GM23338 (cell line): Measurements from ENCODE around the gene XXYLT1. TPM values are rescaled to one million over a fixed set of nuclear protein-coding genes. Genes with fewer than 3 reads are reported as not detected.

Experiments
- ATAC-seq: fragments of 200-7000 bp; cut with Tn5 transposase; 3 replicates; pipeline ENCODE4 v1.9.1; 2020
- DNase-seq: peaks from one replicate; pipeline ENCODE4 v3.0.0-alpha.2; 2015; ENCODE audit warnings: low spot score
- H2AFZ ChIP-seq: fragments of 200-600 bp; sonication (generic); 2 replicates; pipeline ENCODE4 v1.8.0; 2016; ENCODE audit warnings: antibody characterized with exemption, mild to moderate bottlenecking, moderate library complexity
- H3F3A ChIP-seq: fragments of 200-600 bp; sonication (generic); replicated peaks from 2 replicates; pipeline ENCODE4 v1.8.0; 2017; ENCODE audit warnings: antibody characterized with exemption, mixed run types, low read depth
- H3K27ac ChIP-seq: fragments of 200-600 bp; sonication (generic); 2 replicates; pipeline ENCODE4 v1.6.1; 2016; ENCODE audit warnings: low read depth
- H3K27me3 ChIP-seq: fragments of 200-600 bp; sonication (generic); 2 replicates; pipeline ENCODE4 v1.8.0; 2016; ENCODE audit warnings: mild to moderate bottlenecking, mixed run types, moderate library complexity; ENCODE audit not compliant: insufficient read depth
- H3K36me3 ChIP-seq: fragments of 200-600 bp; sonication (generic); 2 replicates; pipeline ENCODE4 v1.8.0; 2016; ENCODE audit warnings: mild to moderate bottlenecking; ENCODE audit not compliant: insufficient read depth
- H3K4me1 ChIP-seq: fragments of 200-600 bp; sonication (generic); 2 replicates; pipeline ENCODE4 v1.8.0; 2016; ENCODE audit warnings: mild to moderate bottlenecking, moderate library complexity; ENCODE audit not compliant: insufficient read depth
- H3K4me2 ChIP-seq: fragments of 200-600 bp; sonication (generic); 2 replicates; pipeline ENCODE4 v1.7.1; 2017; ENCODE audit warnings: mixed run types
- H3K4me3 ChIP-seq: fragments of 200-600 bp; sonication (generic); 2 replicates; pipeline ENCODE4 v1.6.1; 2016; ENCODE audit warnings: mixed run types
- H3K79me2 ChIP-seq: fragments of 200-600 bp; sonication (generic); replicated peaks from 2 replicates; pipeline ENCODE4 v1.8.0; 2017; ENCODE audit warnings: mild to moderate bottlenecking; ENCODE audit not compliant: insufficient read depth
- H3K9me2 ChIP-seq: fragments of 200-600 bp; sonication (generic); 2 replicates; pipeline ENCODE4 v1.8.0; 2017; ENCODE audit not compliant: insufficient read depth
- H4K20me1 ChIP-seq: fragments of 200-600 bp; sonication (generic); replicated peaks from 2 replicates; pipeline ENCODE4 v1.8.0; 2017; ENCODE audit warnings: mild to moderate bottlenecking; ENCODE audit not compliant: insufficient read depth
- H3K27ac Mint-ChIP-seq: 2 replicates; pipeline ENCODE4 v1.8.0; 2020; ENCODE audit warnings: inconsistent platforms, mild to moderate bottlenecking, moderate library complexity, mixed read lengths
- H3K27me3 Mint-ChIP-seq: 3 replicates; pipeline ENCODE4 v1.8.0; 2022; ENCODE audit warnings: low read depth, mild to moderate bottlenecking, moderate library complexity, mixed read lengths, inconsistent platforms; ENCODE audit not compliant: insufficient read depth, poor library complexity
- H3K36me3 Mint-ChIP-seq: 3 replicates; pipeline ENCODE4 v1.8.0; 2021; ENCODE audit warnings: low read depth, mild to moderate bottlenecking, inconsistent platforms, moderate library complexity, mixed read lengths
- H3K4me1 Mint-ChIP-seq: 3 replicates; pipeline ENCODE4 v1.8.0; 2020; ENCODE audit warnings: mild to moderate bottlenecking, inconsistent platforms, mixed read lengths
- H3K4me3 Mint-ChIP-seq: 3 replicates; pipeline ENCODE4 v1.8.0; 2021; ENCODE audit warnings: moderate library complexity, mild to moderate bottlenecking, inconsistent platforms, mixed read lengths
- H3K9me3 Mint-ChIP-seq: 3 replicates; pipeline ENCODE4 v1.8.0; 2020; ENCODE audit warnings: moderate library complexity, mild to moderate bottlenecking, inconsistent platforms, mixed read lengths
- CREB1 ChIP-seq: fragments of 250-450 bp; sonication (Bioruptor Pico); IDR thresholded peaks from 2 replicates; pipeline ENCODE4 v1.5.0; 2020; ENCODE audit warnings: low read depth, mild to moderate bottlenecking, moderate library complexity
- EZH2 ChIP-seq: fragments of 200-600 bp; sonication (generic); IDR thresholded peaks from one replicate; pipeline ENCODE4 v1.8.0; 2017; ENCODE audit warnings: antibody characterized with exemption, mild to moderate bottlenecking, low read depth; ENCODE audit not compliant: unreplicated experiment
- POLR2AphosphoS5 ChIP-seq: IDR thresholded peaks from 2 replicates; pipeline ENCODE4 v1.6.1; 2016; ENCODE audit warnings: antibody characterized with exemption, low read depth
- ZNF114 ChIP-seq: fragments of 250-450 bp; sonication (Bioruptor Pico); IDR thresholded peaks from 2 replicates; pipeline ENCODE4 v1.5.0; 2020; ENCODE audit warnings: mild to moderate bottlenecking, moderate library complexity
- ZNF331 ChIP-seq: fragments of 250-450 bp; sonication (Bioruptor Pico); IDR thresholded peaks from 2 replicates; pipeline ENCODE4 v1.5.0; 2020; ENCODE audit warnings: low read depth, mild to moderate bottlenecking, moderate library complexity
- polyA plus RNA-seq: library from polyadenylated mRNA; unstranded; fragments of >200 nt; fragmentation: Nextera tagmentation; extraction: Ambion mirVana; gene quantifications from 2 replicates; pipeline ENCODE4 v1.2.1, GENCODE V29; 2016
- total RNA-seq: library from RNA; depleted of rRNA; stranded (reverse); fragments of >200 nt; shearing (Covaris generic); gene quantifications from 2 replicates; pipeline ENCODE4 v1.2.3, GENCODE V29; 2014
- TF ChIP-seq, protein P1 (sequence below): IDR thresholded peaks from 2 replicates; pipeline ENCODE4 v1.6.1; 2016; ENCODE audit warnings: antibody characterized with exemption
- TF ChIP-seq, protein P2 (sequence below): IDR thresholded peaks from one replicate; pipeline ENCODE4 v1.6.1; 2018; ENCODE audit warnings: antibody characterized with exemption; ENCODE audit not compliant: unreplicated experiment
- TF ChIP-seq, protein P3 (sequence below), 2 experiments: fragments of 200-600 bp in 1 of 2; sonication (generic) in 1 of 2; conservative IDR thresholded peaks; 2 replicates each; pipeline versions ENCODE4 v1.5.1 to v1.6.1; 2016 to 2017; ENCODE audit warnings: antibody characterized with exemption in 2 of 2, low read depth in 2 of 2, mild to moderate bottlenecking in 2 of 2, moderate library complexity in 1 of 2

XXYLT1 gene
- total and polyA plus RNA-seq, 2 experiments from 2014 or later = 13.5 to 34.8 TPM

DNA sequence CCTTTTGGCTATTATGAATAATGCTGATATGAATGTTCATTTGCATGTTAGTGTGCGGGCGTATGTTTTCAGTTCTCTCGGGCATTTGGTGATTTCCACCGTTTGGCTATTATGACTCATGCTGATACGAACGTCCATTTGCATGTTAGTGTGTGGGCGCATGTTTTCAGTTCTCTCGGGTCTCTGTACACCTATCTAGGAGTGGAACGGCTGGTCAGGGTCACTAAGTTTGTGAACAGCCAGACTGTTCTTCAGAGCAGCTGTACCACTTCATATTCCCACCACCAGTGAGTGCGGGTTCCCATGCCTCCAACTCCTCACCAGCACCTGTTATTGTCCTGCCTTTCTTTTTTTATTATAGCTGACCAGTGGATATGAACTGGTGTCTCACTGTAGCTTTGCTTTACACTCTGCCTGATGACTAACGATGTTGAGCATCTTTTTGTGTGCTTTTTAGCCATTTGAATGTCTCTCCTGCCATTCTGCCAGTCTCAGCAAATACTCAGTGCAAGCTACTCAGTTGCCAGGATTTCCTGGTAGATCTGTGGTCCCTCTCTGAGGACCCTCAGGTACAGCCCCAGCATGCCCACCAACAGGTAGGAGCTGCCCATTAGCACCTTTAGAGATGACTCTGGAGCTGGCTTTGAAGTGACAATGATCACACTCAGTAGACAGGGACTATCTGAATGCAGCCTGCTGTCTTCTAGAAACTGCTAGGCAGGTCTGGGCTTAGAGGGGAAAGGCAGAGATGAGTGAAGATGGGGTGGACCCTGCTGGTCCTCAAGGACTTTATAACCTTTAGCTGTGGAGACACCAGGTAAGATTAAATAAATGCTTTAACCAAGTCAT, 141.1 kb downstream of the XXYLT1 start (continued):
- TF ChIP-seq ZNF114 (CRISPR knock-in tag) (no peak), CREB1 (no peak), EZH2 (no peak), ZNF331 (CRISPR knock-in tag) (no peak), POLR2AphosphoS5 (no peak)
- TF ChIP-seq, protein P1, sequence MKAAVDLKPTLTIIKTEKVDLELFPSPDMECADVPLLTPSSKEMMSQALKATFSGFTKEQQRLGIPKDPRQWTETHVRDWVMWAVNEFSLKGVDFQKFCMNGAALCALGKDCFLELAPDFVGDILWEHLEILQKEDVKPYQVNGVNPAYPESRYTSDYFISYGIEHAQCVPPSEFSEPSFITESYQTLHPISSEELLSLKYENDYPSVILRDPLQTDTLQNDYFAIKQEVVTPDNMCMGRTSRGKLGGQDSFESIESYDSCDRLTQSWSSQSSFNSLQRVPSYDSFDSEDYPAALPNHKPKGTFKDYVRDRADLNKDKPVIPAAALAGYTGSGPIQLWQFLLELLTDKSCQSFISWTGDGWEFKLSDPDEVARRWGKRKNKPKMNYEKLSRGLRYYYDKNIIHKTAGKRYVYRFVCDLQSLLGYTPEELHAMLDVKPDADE = no peak
- TF ChIP-seq, protein P2, sequence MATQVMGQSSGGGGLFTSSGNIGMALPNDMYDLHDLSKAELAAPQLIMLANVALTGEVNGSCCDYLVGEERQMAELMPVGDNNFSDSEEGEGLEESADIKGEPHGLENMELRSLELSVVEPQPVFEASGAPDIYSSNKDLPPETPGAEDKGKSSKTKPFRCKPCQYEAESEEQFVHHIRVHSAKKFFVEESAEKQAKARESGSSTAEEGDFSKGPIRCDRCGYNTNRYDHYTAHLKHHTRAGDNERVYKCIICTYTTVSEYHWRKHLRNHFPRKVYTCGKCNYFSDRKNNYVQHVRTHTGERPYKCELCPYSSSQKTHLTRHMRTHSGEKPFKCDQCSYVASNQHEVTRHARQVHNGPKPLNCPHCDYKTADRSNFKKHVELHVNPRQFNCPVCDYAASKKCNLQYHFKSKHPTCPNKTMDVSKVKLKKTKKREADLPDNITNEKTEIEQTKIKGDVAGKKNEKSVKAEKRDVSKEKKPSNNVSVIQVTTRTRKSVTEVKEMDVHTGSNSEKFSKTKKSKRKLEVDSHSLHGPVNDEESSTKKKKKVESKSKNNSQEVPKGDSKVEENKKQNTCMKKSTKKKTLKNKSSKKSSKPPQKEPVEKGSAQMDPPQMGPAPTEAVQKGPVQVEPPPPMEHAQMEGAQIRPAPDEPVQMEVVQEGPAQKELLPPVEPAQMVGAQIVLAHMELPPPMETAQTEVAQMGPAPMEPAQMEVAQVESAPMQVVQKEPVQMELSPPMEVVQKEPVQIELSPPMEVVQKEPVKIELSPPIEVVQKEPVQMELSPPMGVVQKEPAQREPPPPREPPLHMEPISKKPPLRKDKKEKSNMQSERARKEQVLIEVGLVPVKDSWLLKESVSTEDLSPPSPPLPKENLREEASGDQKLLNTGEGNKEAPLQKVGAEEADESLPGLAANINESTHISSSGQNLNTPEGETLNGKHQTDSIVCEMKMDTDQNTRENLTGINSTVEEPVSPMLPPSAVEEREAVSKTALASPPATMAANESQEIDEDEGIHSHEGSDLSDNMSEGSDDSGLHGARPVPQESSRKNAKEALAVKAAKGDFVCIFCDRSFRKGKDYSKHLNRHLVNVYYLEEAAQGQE = no peak

DNA sequence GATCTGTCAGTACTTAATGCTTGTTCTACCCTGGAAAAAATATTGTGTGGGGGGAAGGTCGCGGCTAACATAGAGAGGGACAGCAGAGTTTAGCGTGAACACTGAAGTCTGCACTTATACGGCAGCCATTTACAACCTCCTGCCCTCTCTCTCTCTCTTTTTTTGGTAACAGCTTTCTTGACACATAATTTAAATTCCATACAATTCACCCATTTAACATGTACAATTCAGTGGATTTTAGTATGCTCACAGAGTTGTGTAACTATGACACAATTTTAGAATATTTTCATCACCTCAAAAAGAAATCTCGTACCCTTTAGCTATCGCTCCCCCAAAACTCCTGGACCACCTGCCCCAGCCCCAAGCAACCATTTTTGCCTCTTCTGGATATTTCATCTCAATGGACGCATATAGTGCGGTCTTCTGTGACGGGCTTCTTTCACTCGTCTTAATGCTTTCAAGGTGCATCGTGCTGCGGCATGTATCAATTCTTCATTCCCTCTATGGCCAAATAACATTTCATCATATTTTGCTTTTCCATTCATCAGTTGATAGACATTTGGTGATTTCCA, 141.8 kb downstream of the XXYLT1 start:
- DNase-seq (no peak), ATAC-seq (no peak)
- Histone ChIP-seq H3K27ac (no peak overlapping the region), H3K4me1 (no peaks in the 10 kb centered on the region; the same call in 1 of the 2 replicates), H3K4me2 (no peak overlapping the region), H4K20me1 (no peaks in the 10 kb centered on the region), H3K79me2 (no peaks in the 10 kb centered on the region; the same call in 1 of the 2 replicates), H3K27me3 (no peaks in the 10 kb centered on the region), H3K9me2 (no peaks in the 10 kb centered on the region), H3K4me3 (no peak overlapping the region), H3F3A (no peaks in the 10 kb centered on the region), H3K36me3 (no peaks in the 10 kb centered on the region), H2AFZ (no peak overlapping the region)
- TF ChIP-seq ZNF114 (CRISPR knock-in tag) (no peak), EZH2 (no peak)
- TF ChIP-seq, protein P3, sequence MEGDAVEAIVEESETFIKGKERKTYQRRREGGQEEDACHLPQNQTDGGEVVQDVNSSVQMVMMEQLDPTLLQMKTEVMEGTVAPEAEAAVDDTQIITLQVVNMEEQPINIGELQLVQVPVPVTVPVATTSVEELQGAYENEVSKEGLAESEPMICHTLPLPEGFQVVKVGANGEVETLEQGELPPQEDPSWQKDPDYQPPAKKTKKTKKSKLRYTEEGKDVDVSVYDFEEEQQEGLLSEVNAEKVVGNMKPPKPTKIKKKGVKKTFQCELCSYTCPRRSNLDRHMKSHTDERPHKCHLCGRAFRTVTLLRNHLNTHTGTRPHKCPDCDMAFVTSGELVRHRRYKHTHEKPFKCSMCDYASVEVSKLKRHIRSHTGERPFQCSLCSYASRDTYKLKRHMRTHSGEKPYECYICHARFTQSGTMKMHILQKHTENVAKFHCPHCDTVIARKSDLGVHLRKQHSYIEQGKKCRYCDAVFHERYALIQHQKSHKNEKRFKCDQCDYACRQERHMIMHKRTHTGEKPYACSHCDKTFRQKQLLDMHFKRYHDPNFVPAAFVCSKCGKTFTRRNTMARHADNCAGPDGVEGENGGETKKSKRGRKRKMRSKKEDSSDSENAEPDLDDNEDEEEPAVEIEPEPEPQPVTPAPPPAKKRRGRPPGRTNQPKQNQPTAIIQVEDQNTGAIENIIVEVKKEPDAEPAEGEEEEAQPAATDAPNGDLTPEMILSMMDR (conservative IDR thresholded peaks at IDR 0.05; ENCODE audit: low read depth in 2 of 2) = no peak
- Mint-ChIP-seq H3K4me1 (peaks cover 23% of the 10 kb centered on the region), H3K27ac (no peak overlapping the region), H3K4me3 (no peak overlapping the region), H3K36me3 (no peaks in the 10 kb centered on the region; the same call in 2 of the 3 replicates), H3K27me3 (peaks cover 1% of the 10 kb centered on the region), H3K9me3 (no peaks in the 10 kb centered on the region)
